Measurements from ENCODE around the gene FIZ1. TPM values are rescaled to one million over a fixed set of nuclear protein-coding genes. Genes with fewer than 3 reads are reported as not detected.

FIZ1 gene
- total and polyA plus RNA-seq, 3 experiments from 2014 or later = 4.6 to 25.8 (median 23.9) TPM

DNA sequence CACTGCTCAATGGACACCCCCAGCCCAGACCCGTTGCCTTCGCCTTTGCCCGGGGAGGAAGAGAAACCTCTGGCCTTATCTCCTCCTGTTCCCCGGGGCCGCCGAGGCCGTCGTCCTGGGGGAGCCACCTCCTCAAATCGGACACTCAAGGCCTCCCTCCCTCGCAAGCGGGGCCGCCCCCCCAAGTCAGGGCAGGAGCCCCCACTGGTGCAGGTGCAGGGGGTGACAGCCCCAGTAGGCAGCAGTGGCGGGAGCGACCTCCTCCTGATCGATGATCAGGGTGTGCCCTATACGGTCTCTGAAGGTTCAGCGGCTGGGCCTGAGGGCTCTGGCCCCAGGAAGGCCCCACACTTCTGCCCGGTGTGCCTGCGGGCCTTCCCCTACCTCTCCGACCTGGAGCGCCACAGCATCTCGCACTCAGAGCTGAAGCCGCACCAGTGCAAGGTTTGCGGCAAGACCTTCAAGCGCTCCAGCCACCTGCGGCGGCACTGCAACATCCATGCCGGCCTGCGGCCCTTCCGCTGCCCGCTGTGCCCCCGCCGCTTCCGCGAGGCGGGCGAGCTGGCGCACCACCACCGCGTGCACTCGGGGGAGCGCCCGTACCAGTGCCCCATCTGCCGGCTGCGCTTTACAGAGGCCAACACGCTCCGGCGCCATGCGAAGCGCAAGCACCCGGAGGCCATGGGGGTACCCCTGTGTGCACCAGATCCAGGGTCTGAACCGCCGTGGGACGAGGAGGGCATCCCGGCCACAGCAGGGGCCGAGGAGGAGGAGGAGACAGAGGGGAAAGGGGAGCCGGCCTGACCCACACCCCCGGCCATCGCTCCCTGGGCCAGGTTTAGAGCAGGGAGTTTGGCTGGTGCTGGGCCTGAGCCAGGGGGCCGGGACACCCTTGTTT is 3.0 kb upstream of the FIZ1 start:
- Mint-ChIP-seq H3K4me3 (peak overlapping the region in 1 of 7 donors; percentile 91), H3K4me1 (peaks cover 34 to 52% (median 48%) of the 10 kb centered on the region in 3 donors), H3K27ac (no peak overlapping the region), H3K9me3 (no peaks in the 10 kb centered on the region), H3K27me3 (no peaks in the 10 kb centered on the region), H3K36me3 (peaks cover 0 to 33% (median 0%) of the 10 kb centered on the region in 3 donors)
- ChIA-PET POLR2A (interaction anchor here (0.5 to 0.7 kb wide), 2 partner anchors 40 to 98 kb away, joined by 3 to 4 read pairs; no protein-coding TSS in a partner anchor), CTCF (interaction anchor here (3.9 kb wide), 1 partner anchor 23 kb away, joined by 15 read pairs; the partner anchor contains the start of gene ZNF784)
- H3K4me1 ChIP-seq (ENCODE audit: insufficient read depth, low read length) = peaks cover 38% of the 10 kb centered on the region
- H3K4me3 ChIP-seq (ENCODE audit: low read length) = no peak overlapping the region
- H3K36me3 ChIP-seq (ENCODE audit: insufficient read depth, low read length) = no peaks in the 10 kb centered on the region
- H3K27me3 ChIP-seq (ENCODE audit: insufficient read depth, low read length, poor library complexity, severe bottlenecking) = no peaks in the 10 kb centered on the region
- H3K9me3 ChIP-seq (ENCODE audit: low read length) = no peaks in the 10 kb centered on the region
- H3K27ac ChIP-seq (ENCODE audit: low read depth, low read length) = no peak overlapping the region
- DNase-seq = no peak

DNA sequence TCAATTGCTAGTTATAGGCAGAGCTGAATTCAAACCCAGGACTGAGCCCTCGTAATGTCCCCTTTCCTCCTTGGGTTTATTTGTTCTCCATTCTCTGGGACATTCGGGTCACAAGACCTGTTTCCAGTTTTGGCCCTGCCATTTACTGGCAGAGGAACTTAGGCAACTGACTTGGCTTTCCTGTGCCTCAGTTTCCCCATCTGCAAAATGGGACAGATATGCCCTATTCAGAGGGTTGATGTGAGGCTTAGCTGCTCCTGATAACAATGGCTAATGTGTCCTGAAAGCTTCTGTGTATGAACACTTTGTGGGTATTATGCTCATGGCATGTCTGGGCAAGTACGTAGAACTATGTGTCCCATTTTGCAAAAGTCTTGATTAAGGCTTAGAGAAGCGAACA is 1.8 kb upstream of the FIZ1 start:
- peaks cover 23 to 39% (median 35%) of the 10 kb centered on the region in 3 donors for H3K4me1 Mint-ChIP-seq
- ChIA-PET POLR2A (interaction anchor here (2.5 kb wide), 1 partner anchor 347 kb away, joined by 7 read pairs; no protein-coding TSS in a partner anchor), CTCF (interaction anchor here (3.9 kb wide), 1 partner anchor 25 kb away, joined by 15 read pairs; the partner anchor contains the start of gene ZNF784)
- Histone ChIP-seq H3K27ac (ENCODE audit: low read depth, low read length) (peak overlapping the region; percentile 91), H3K9me3 (ENCODE audit: low read length) (no peaks in the 10 kb centered on the region), H3K27me3 (ENCODE audit: insufficient read depth, low read length, poor library complexity, severe bottlenecking) (no peaks in the 10 kb centered on the region), H3K4me3 (ENCODE audit: low read length) (peak overlapping the region; percentile 35), H3K4me1 (ENCODE audit: insufficient read depth, low read length) (peaks cover 26% of the 10 kb centered on the region), H3K36me3 (ENCODE audit: insufficient read depth, low read length) (peaks cover 2% of the 10 kb centered on the region)
- no peaks in the 10 kb centered on the region for H3K27me3 Mint-ChIP-seq
- peak overlapping the region; percentile 66 to 95 (median 82) for H3K27ac Mint-ChIP-seq
- peaks cover 0 to 34% (median 5%) of the 10 kb centered on the region in 3 donors for H3K36me3 Mint-ChIP-seq
- H3K4me3 Mint-ChIP-seq = peak overlapping the region; percentile 73 to 91 (median 88)
- no peaks in the 10 kb centered on the region for H3K9me3 Mint-ChIP-seq
- no peak for DNase-seq

DNA sequence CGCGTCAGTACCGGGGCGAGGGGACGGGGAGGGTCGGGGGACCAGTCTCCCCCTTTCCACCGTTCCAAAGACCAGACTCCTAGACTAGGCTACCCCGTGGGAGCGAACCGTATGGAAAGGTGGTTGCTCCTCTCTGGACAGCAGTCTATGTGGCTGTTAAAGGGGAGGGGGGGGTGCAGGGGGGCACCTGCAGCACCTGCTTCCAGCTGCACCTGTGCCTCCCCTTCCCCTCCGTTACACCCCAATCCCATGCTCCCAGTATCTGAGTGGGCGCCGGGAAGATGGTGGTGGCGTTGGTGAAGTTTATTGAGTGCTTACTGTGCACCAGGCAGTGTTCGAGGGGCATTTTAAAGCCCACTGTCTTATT is 1.3 kb upstream of the FIZ1 start:
- Histone ChIP-seq H3K4me3 (ENCODE audit: low read length) (peak overlapping the region; percentile 35), H3K9me3 (ENCODE audit: low read length) (no peaks in the 10 kb centered on the region), H3K27me3 (ENCODE audit: insufficient read depth, low read length, poor library complexity, severe bottlenecking) (no peaks in the 10 kb centered on the region), H3K4me1 (ENCODE audit: insufficient read depth, low read length) (peaks cover 23% of the 10 kb centered on the region), H3K36me3 (ENCODE audit: insufficient read depth, low read length) (peaks cover 6% of the 10 kb centered on the region), H3K27ac (ENCODE audit: low read depth, low read length) (peak overlapping the region; percentile 91)
- no peak for DNase-seq
- Mint-ChIP-seq H3K9me3 (no peaks in the 10 kb centered on the region), H3K27me3 (peaks cover 0 to 1% of the 10 kb centered on the region in 2 donors), H3K36me3 (peaks cover 2 to 35% (median 5%) of the 10 kb centered on the region in 3 donors), H3K4me3 (peak overlapping the region; percentile 73 to 91 (median 88)), H3K27ac (peak overlapping the region; percentile 66 to 95 (median 82)), H3K4me1 (peaks cover 19 to 36% (median 32%) of the 10 kb centered on the region in 3 donors)
- ChIA-PET POLR2A (interaction anchor here (1.2 to 2.5 kb wide), 3 partner anchors 32 to 346 kb away, joined by 3 to 10 read pairs (median 7); partner anchors contain the start of gene ZNF628), CTCF (interaction anchor here (1.0 to 3.9 kb wide), 2 partner anchors 25 to 133 kb away, joined by 3 to 15 read pairs; partner anchors contain the start of gene ZNF784)

DNA sequence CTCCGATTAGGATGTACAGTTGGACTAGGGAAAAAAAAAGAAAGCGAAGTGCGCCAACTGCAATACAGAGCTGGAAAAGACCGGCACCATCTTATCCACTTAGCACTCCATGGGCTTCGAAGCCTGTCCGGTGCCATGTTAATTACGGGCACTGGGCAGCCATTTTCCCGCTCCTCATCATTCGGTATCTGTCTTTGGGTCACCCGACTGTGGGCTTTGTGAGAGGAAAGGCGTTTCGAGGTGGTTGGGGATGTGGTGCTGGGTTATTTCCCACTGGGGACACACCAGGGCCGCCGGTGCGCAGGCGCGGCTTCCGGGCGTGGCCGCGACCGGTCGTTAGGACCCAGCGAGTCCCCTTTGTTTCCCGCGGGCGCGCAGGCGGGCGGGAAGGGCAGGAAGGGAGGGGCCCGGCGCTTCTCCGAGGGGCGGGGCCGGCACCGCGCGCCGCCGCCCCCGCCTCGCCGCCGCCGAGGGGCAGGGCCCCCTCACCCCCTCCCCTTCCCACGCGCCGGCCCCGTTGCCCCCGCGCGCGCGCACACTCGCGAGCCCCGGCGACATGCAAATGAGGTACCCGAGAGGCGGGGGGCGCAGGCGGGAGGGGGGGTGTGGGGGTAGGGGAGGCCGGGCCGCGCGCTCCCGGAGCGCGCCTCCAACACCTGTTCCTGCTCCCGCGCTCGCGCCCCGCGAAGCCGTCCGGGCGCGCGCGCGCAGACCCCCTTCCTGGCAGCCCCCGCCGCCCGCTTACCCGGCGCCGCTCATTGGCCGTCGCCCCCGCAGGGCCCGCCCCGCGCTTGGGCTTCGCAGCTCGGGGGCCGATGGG is 735 bp upstream of the FIZ1 start, which contains the start of gene ZNF524:
ZNF524 (plus strand) TSS at position 447 of the 820 bp plus-strand sequence. CDS start 1,825 bp downstream, outside the sequence.
- H3K27me3 Mint-ChIP-seq = peaks cover 0 to 1% of the 10 kb centered on the region in 2 donors
- DNase-seq = peak; percentile 74 to 94 (median 90)
- ChIA-PET CTCF (interaction anchor here (1.0 to 3.9 kb wide), 4 partner anchors 19 to 133 kb away, joined by 3 to 15 read pairs (median 4); partner anchors contain the start of gene ZNF784), POLR2A (interaction anchor here (0.8 to 2.5 kb wide), 18 partner anchors 16 to 1137 kb away, joined by 3 to 34 read pairs (median 5); partner anchors contain the start of genes ISOC2, KMT5C, PPP6R1 and U2AF2)
- Histone ChIP-seq H3K4me1 (ENCODE audit: insufficient read depth, low read length) (peaks cover 23% of the 10 kb centered on the region), H3K27me3 (ENCODE audit: insufficient read depth, low read length, poor library complexity, severe bottlenecking) (no peaks in the 10 kb centered on the region), H3K9me3 (ENCODE audit: low read length) (no peaks in the 10 kb centered on the region), H3K4me3 (ENCODE audit: low read length) (peak within 1 kb of the TSS; percentile 99), H3K27ac (ENCODE audit: low read depth, low read length) (peak within 1 kb of the TSS; percentile 91), H3K36me3 (ENCODE audit: insufficient read depth, low read length) (peaks cover 12% of the 10 kb centered on the region)
- peak within 1 kb of the TSS; percentile 92 to 100 (median 98) for H3K27ac Mint-ChIP-seq
- H3K36me3 Mint-ChIP-seq = peaks cover 8 to 41% (median 10%) of the 10 kb centered on the region in 3 donors
- no peaks in the 10 kb centered on the region for H3K9me3 Mint-ChIP-seq
- peaks cover 21 to 35% (median 32%) of the 10 kb centered on the region in 3 donors for H3K4me1 Mint-ChIP-seq
- peak within 1 kb of the TSS; percentile 95 to 100 (median 98) for H3K4me3 Mint-ChIP-seq

DNA sequence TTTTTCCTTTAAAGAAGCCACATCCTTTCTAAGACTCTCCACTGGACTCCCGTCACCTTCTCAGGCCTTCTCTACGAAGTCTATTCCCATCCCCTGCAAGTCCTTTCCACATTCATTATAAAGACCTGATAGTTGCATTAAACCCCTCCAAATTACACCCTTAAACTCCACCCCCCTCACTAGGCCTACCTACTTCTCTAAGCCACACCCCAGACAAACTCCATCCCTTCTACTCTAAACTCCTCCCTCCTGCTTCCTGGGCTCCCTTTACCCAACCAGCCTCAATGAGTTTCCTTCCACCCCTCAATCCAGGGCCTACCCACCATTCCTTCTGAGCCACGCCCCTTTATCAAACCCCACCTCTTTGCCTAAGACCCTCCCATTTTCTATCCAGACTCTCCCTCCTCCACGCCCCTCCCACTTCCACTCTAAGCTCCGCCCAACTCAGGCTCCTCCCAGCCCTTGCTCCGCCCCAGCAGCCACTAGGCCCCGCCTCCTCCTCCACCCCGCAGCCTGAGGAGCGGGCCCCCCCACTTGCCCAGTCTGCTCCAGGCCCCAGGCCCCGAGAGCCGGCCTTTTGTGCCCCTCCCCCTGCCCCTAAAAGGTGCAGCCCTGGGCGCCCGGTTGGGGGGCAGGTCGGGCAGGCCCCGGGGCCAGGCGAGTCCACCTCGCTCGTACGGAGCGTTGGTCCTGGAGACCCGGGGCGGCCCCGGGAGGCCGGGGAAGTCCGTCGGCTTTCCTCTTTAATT is 424 bp downstream of the FIZ1 start:
- ChIA-PET POLR2A (interaction anchor here (0.6 to 2.5 kb wide), 21 partner anchors 12 to 1430 kb away, joined by 3 to 34 read pairs (median 4); partner anchors contain the start of genes ISOC2, KMT5C, LENG8 and PPP6R1), CTCF (interaction anchor here (0.6 to 3.9 kb wide), 8 partner anchors 9 to 122 kb away, joined by 3 to 15 read pairs (median 4); partner anchors contain the start of gene ZNF784)
- Mint-ChIP-seq H3K4me3 (peak overlapping the region; percentile 95 to 100 (median 98)), H3K27me3 (peaks cover 0 to 1% of the 10 kb centered on the region in 2 donors), H3K4me1 (peaks cover 17 to 26% (median 24%) of the 10 kb centered on the region in 3 donors), H3K9me3 (no peaks in the 10 kb centered on the region), H3K27ac (peak overlapping the region; percentile 91 to 100 (median 98)), H3K36me3 (peaks cover 11 to 45% (median 13%) of the 10 kb centered on the region in 3 donors)
- Histone ChIP-seq H3K36me3 (ENCODE audit: insufficient read depth, low read length) (peaks cover 12% of the 10 kb centered on the region), H3K27me3 (ENCODE audit: insufficient read depth, low read length, poor library complexity, severe bottlenecking) (no peaks in the 10 kb centered on the region), H3K4me3 (ENCODE audit: low read length) (peak overlapping the region; percentile 99), H3K4me1 (ENCODE audit: insufficient read depth, low read length) (peaks cover 16% of the 10 kb centered on the region), H3K9me3 (ENCODE audit: low read length) (no peaks in the 10 kb centered on the region), H3K27ac (ENCODE audit: low read depth, low read length) (peak overlapping the region; percentile 91)
- peak; percentile 85 to 96 (median 93) for DNase-seq

DNA sequence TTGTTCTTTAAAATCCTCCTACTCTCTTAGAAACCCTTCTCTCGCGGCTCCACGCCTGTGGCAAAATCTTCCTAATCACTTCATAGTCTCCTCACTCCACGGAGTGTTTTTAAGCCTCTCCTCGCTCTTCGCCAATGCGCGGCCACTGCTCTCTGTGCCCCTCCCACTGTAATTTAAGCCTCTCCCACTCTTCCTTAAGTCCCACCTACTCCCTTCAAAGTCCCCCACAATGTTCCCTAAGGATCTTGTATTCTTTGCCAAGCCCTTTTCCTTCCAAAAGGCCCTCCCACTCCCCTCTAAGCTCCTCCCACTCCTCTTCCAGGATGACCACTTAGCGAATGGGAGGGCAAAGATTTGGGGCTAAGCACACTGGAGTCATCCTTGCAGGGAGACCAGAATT is 1.3 kb downstream of the FIZ1 start:
- peaks cover 17 to 19% (median 19%) of the 10 kb centered on the region in 3 donors for H3K4me1 Mint-ChIP-seq
- peak overlapping the region in 1 of 7 donors; percentile 23 for H3K4me3 Mint-ChIP-seq
- H3K36me3 Mint-ChIP-seq = peaks cover 13 to 45% (median 14%) of the 10 kb centered on the region in 3 donors
- Histone ChIP-seq H3K9me3 (ENCODE audit: low read length) (no peaks in the 10 kb centered on the region), H3K36me3 (ENCODE audit: insufficient read depth, low read length) (peaks cover 12% of the 10 kb centered on the region), H3K27ac (ENCODE audit: low read depth, low read length) (no peak overlapping the region), H3K4me1 (ENCODE audit: insufficient read depth, low read length) (peaks cover 16% of the 10 kb centered on the region), H3K27me3 (ENCODE audit: insufficient read depth, low read length, poor library complexity, severe bottlenecking) (no peaks in the 10 kb centered on the region), H3K4me3 (ENCODE audit: low read length) (no peak overlapping the region)
- no peak for DNase-seq
- H3K27me3 Mint-ChIP-seq = peaks cover 0 to 1% of the 10 kb centered on the region in 2 donors
- ChIA-PET CTCF (interaction anchor here (1.3 to 1.5 kb wide), 2 partner anchors 8 to 9 kb away, joined by 3 to 5 read pairs; no protein-coding TSS in a partner anchor), POLR2A (interaction anchor here (2.2 kb wide), 1 partner anchor 27 kb away, joined by 34 read pairs; the partner anchor contains the start of gene ZNF784)
- H3K27ac Mint-ChIP-seq = peak overlapping the region in 3 of 8 donors; percentile 17 to 72 (median 57)
- no peaks in the 10 kb centered on the region for H3K9me3 Mint-ChIP-seq

Measured in CD8-positive, alpha-beta memory T cell (primary cell).